IMR-90 (cell line): Measurements from ENCODE around the gene NLGN4X. TPM values are rescaled to one million over a fixed set of nuclear protein-coding genes. Genes with fewer than 3 reads are reported as not detected.

Source experiments
- ATAC-seq: fragments of 200-7000 bp; cut with Tn5 transposase; 2 replicates; pipeline ENCODE4 v1.9.1; 2020; ENCODE audit warnings: low read depth, mild to moderate bottlenecking, moderate library complexity
- BruUV-seq: library from RNA; stranded (reverse); fragments of 400-500 nt; replicated peaks from 2 replicates; lab custom pipeline; 2021; lab: Mats Ljungman, UMichigan
- CTCF ChIA-PET: fragments of 300-600 bp; formaldehyde crosslinking; extraction: SDS; loops from one replicate; lab custom pipeline; 2021; ENCODE audit warnings: antibody characterized with exemption; lab: Yijun Ruan, JAX
- POLR2A ChIA-PET: fragments of 300-600 bp; sonication (Branson Sonifier 250); formaldehyde crosslinking; loops from one replicate; lab custom pipeline; 2022; ENCODE audit warnings: antibody characterized with exemption; ENCODE audit not compliant: unreplicated experiment; lab: Charles Lee
- DNase-seq: peaks from one replicate; pipeline ENCODE4 v3.0.0; 2013
- H2AFZ ChIP-seq: replicated peaks from 2 replicates; pipeline ENCODE3; 2013; ENCODE audit warnings: low read length, mild to moderate bottlenecking; ENCODE audit not compliant: poor library complexity
- H2AK5ac ChIP-seq: 2 replicates; pipeline ENCODE4 v1.6.1; 2013; ENCODE audit warnings: low read depth, low read length, inconsistent platforms
- H2AK9ac ChIP-seq: replicated peaks from 2 replicates; pipeline ENCODE3; 2013; ENCODE audit warnings: mild to moderate bottlenecking, low read depth, low read length, moderate library complexity; ENCODE audit not compliant: poor library complexity
- H2BK120ac ChIP-seq: 2 replicates; pipeline ENCODE4 v1.6.1; 2013; ENCODE audit warnings: low read depth, low read length, inconsistent platforms
- H2BK15ac ChIP-seq: 3 replicates; pipeline ENCODE4 v1.6.1; 2013; ENCODE audit warnings: low read depth, low read length, inconsistent platforms
- H2BK20ac ChIP-seq: 2 replicates; pipeline ENCODE4 v1.6.1; 2013; ENCODE audit warnings: low read depth, mild to moderate bottlenecking, inconsistent platforms, low read length, moderate library complexity
- H2BK5ac ChIP-seq: 2 replicates; pipeline ENCODE4 v1.6.1; 2013; ENCODE audit warnings: mild to moderate bottlenecking, low read depth, low read length, inconsistent platforms; ENCODE audit not compliant: poor library complexity, severe bottlenecking
- H3K14ac ChIP-seq: replicated peaks from 2 replicates; pipeline ENCODE4 v1.6.1; 2013; ENCODE audit warnings: low read depth, low read length, inconsistent platforms
- H3K18ac ChIP-seq: 2 replicates; pipeline ENCODE4 v1.6.1; 2013; ENCODE audit warnings: low read depth, low read length, control low read depth
- H3K23ac ChIP-seq: 2 replicates; pipeline ENCODE4 v1.6.1; 2013; ENCODE audit warnings: low read depth, low read length, inconsistent platforms
- H3K27ac ChIP-seq: 2 replicates; pipeline ENCODE4 v1.5.1; 2013; ENCODE audit warnings: mild to moderate bottlenecking, control low read depth, low read length; ENCODE audit not compliant: insufficient read depth
- H3K27me3 ChIP-seq: 2 replicates; pipeline ENCODE4 v1.6.1; 2013; ENCODE audit warnings: low read length; ENCODE audit not compliant: control insufficient read depth, insufficient read depth
- H3K36me3 ChIP-seq: 2 replicates; pipeline ENCODE4 v1.6.1; 2013; ENCODE audit warnings: low read length, mixed read lengths; ENCODE audit not compliant: control insufficient read depth, insufficient read depth
- H3K4ac ChIP-seq: 2 replicates; pipeline ENCODE4 v1.6.1; 2013; ENCODE audit warnings: low read depth, low read length, inconsistent platforms
- H3K4me1 ChIP-seq: 2 replicates; pipeline ENCODE4 v1.6.1; 2013; ENCODE audit warnings: low read length, mixed read lengths; ENCODE audit not compliant: control insufficient read depth, insufficient read depth
- H3K4me2 ChIP-seq: 2 replicates; pipeline ENCODE4 v1.6.1; 2013; ENCODE audit warnings: low read depth, mild to moderate bottlenecking, control low read depth, low read length, moderate library complexity
- H3K4me3 ChIP-seq: 2 replicates; pipeline ENCODE4 v1.5.1; 2013; ENCODE audit warnings: low read depth, mild to moderate bottlenecking, control low read depth, low read length, moderate library complexity; ENCODE audit not compliant: insufficient read depth
- H3K56ac ChIP-seq: 2 replicates; pipeline ENCODE4 v1.6.1; 2013; ENCODE audit warnings: low read length, inconsistent platforms; ENCODE audit not compliant: insufficient read depth; ENCODE audit errors: extremely low read depth
- H3K79me1 ChIP-seq, 2 experiments: 2 replicates each; pipeline ENCODE4 v1.6.1; 2013; ENCODE audit warnings: low read length in 2 of 2, inconsistent platforms in 1 of 2, low read depth in 1 of 2
- H3K9ac ChIP-seq: 2 replicates; pipeline ENCODE4 v1.6.1; 2013; ENCODE audit warnings: low read depth, low read length, control low read depth
- H3K9me1 ChIP-seq: 2 replicates; pipeline ENCODE4 v1.6.1; 2013; ENCODE audit warnings: low read length, inconsistent platforms; ENCODE audit not compliant: insufficient read depth
- H3K9me3 ChIP-seq: 2 replicates; pipeline ENCODE4 v1.6.1; 2013; ENCODE audit warnings: low read length; ENCODE audit not compliant: control insufficient read depth, insufficient read depth
- H4K20me1 ChIP-seq: 2 replicates; pipeline ENCODE4 v1.6.1; 2013; ENCODE audit warnings: low read length, inconsistent platforms; ENCODE audit not compliant: insufficient read depth
- H4K5ac ChIP-seq: 2 replicates; pipeline ENCODE4 v1.6.1; 2013; ENCODE audit warnings: mild to moderate bottlenecking, low read depth, low read length, control low read depth
- H4K8ac ChIP-seq, 2 experiments: 2 replicates each; pipeline ENCODE4 v1.6.1; 2013; ENCODE audit warnings: low read depth in 2 of 2, low read length in 2 of 2, control low read depth in 1 of 2, inconsistent platforms in 1 of 2
- H4K91ac ChIP-seq: 2 replicates; pipeline ENCODE4 v1.6.1; 2013; ENCODE audit warnings: low read depth, low read length, inconsistent platforms; ENCODE audit not compliant: insufficient read depth
- BHLHE40 ChIP-seq: fragments of 150-350 bp; IDR thresholded peaks from 2 replicates; pipeline ENCODE4 v1.6.1; 2016; ENCODE audit warnings: mild to moderate bottlenecking, low read depth, low read length
- CEBPB ChIP-seq: IDR thresholded peaks from 2 replicates; pipeline ENCODE4 v1.6.1; 2012; ENCODE audit warnings: low read depth, low read length, improper control_type of control experiment
- CHD1 ChIP-seq: IDR thresholded peaks from 2 replicates; pipeline ENCODE4 v1.6.1; 2012; ENCODE audit warnings: low read depth, low read length, improper control_type of control experiment
- FOS ChIP-seq: fragments of 150-350 bp; IDR thresholded peaks from 2 replicates; pipeline ENCODE4 v1.6.1; 2016; ENCODE audit warnings: low read depth, low read length
- MAFK ChIP-seq: IDR thresholded peaks from 2 replicates; pipeline ENCODE4 v1.6.1; 2012; ENCODE audit warnings: low read depth, low read length, improper control_type of control experiment
- MAZ ChIP-seq: IDR thresholded peaks from 2 replicates; pipeline ENCODE4 v1.6.1; 2012; ENCODE audit warnings: low read depth, mild to moderate bottlenecking, low read length, improper control_type of control experiment, moderate library complexity, borderline replicate concordance
- POLR2A ChIP-seq: IDR thresholded peaks from 2 replicates; pipeline ENCODE4 v1.6.1; 2012; ENCODE audit warnings: mild to moderate bottlenecking, low read depth, low read length
- RCOR1 ChIP-seq: IDR thresholded peaks from 2 replicates; pipeline ENCODE4 v1.6.1; 2012; ENCODE audit warnings: mild to moderate bottlenecking, low read length, improper control_type of control experiment; ENCODE audit not compliant: insufficient replicate concordance
- RFX5 ChIP-seq: IDR thresholded peaks from 2 replicates; pipeline ENCODE4 v1.8.0; 2012; ENCODE audit warnings: low read depth, mild to moderate bottlenecking, low read length, moderate library complexity
- SMC3 ChIP-seq: fragments of 150-350 bp; IDR thresholded peaks from 2 replicates; pipeline ENCODE4 v1.6.1; 2016; ENCODE audit warnings: low read depth, mild to moderate bottlenecking, antibody characterized with exemption, low read length, moderate library complexity
- WGBS, 2 experiments: methylation state at CpG; one replicate each; pipeline versions ENCODE4 v1.1.5 to v1.1.7; 2013; ENCODE audit warnings: missing lambda C conversion rate in 2 of 2; ENCODE audit not compliant: insufficient read length in 1 of 2; ENCODE audit errors: extremely low coverage in 2 of 2; 5-methylcytosine and 5-hydroxymethylcytosine counted together
- dilution Hi-C: fragments of 300-500 bp; cut with HindIII; formaldehyde crosslinking; loops from one replicate; pipeline ENCODE4 v1.14.3; 2018; ENCODE audit warnings: low sequenced_read_pairs; ENCODE audit not compliant: unreplicated experiment
- in situ Hi-C: fragments of 300-500 bp; cut with MboI; formaldehyde crosslinking; loops from 3 replicates; pipeline ENCODE4 v1.14.3; 2019; ENCODE audit warnings: low sequenced_read_pairs, inconsistent platforms, mixed read lengths
- intact Hi-C: fragments of 100-400 bp; cut with micrococcal nuclease; formaldehyde crosslinking; loops from 2 replicates; pipeline ENCODE4 v1.10.0; 2022
- polyA plus RNA-seq, 3 experiments: library from polyadenylated mRNA; depleted of rRNA; stranded (reverse); fragments of >200 nt; gene quantifications; 2 replicates each; pipeline ENCODE4 v1.2.3, GENCODE V29; 2012; ENCODE audit warnings: low replicate concordance in 1 of 3
- total RNA-seq: library from RNA; depleted of rRNA; stranded (reverse); fragments of >200 nt; gene quantifications from 2 replicates; pipeline ENCODE4 v1.2.3, GENCODE V29; 2012
- TF ChIP-seq, protein P1 (sequence below): conservative IDR thresholded peaks from 2 replicates; pipeline ENCODE4 v1.5.1; 2012; ENCODE audit warnings: mild to moderate bottlenecking, low read depth, low read length, improper control_type of control experiment
- TF ChIP-seq, protein P2 (sequence below): fragments of 150-350 bp; IDR thresholded peaks from 2 replicates; pipeline ENCODE4 v1.6.1; 2017; ENCODE audit warnings: mild to moderate bottlenecking, antibody characterized with exemption, low read length, low read depth
- TF ChIP-seq, protein P3 (sequence below): fragments of 150-350 bp; IDR thresholded peaks from 2 replicates; pipeline ENCODE4 v1.6.1; 2016; ENCODE audit warnings: low read depth, mild to moderate bottlenecking, low read length, moderate library complexity, borderline replicate concordance

NLGN4X gene
- total and polyA plus RNA-seq, 2 of the 4 experiments (the other 2 are of a cell fraction), result not detected

DNA sequence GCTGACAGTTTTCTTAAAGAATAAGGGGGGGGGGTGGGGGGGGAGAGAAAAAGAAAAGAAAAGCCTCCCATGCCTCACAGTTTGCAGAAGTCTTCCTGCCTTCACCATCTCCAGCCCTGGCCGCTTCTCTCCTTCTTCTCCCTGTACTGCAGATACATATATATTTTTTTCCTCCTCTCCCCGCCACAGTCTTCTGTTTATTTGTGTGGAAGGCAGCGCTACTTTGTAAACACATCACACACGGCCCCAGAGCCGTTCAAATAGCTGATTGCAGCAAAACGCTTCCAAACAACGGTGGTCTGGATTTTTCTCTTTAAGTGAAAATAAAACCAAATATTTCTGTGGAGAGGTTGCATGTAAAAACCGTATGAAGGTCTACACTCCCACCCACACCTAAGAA, 732 bp downstream of the NLGN4X start:
- Histone ChIP-seq H4K5ac (no peak overlapping the region), H3K36me3 (no peaks in the 10 kb centered on the region), H3K4ac (no peak overlapping the region), H2AFZ (no peak overlapping the region), H3K23ac (no peak overlapping the region), H3K56ac (no peak overlapping the region), H3K27ac (no peak overlapping the region), H2BK5ac (no peak overlapping the region), H2AK5ac (no peak overlapping the region), H2BK20ac (no peak overlapping the region), H3K9me1 (no peaks in the 10 kb centered on the region), H3K9ac (no peak overlapping the region), H3K79me1 (no peaks in the 10 kb centered on the region), H2AK9ac (no peak overlapping the region), H3K27me3 (no peaks in the 10 kb centered on the region), H2BK120ac (no peak overlapping the region), H3K4me1 (no peaks in the 10 kb centered on the region), H4K91ac (no peak overlapping the region), H4K20me1 (no peaks in the 10 kb centered on the region), H3K18ac (no peak overlapping the region), H3K4me3 (no peak overlapping the region), H3K14ac (no peak overlapping the region), H4K8ac (no peak overlapping the region), H2BK15ac (no peak overlapping the region), H3K4me2 (no peak overlapping the region), H3K9me3 (peaks cover 5% of the 10 kb centered on the region; the same call in 1 of the 2 replicates)
- DNase-seq (no peak), ATAC-seq (no peak)
- ChIA-PET CTCF (no interaction called here), POLR2A (no interaction called here)
- WGBS, 2 experiments, result no CpG with 5 or more reads among the region's 8 CpGs
- TF ChIP-seq MAFK, result no peak
- no peak for TF ChIP-seq MAZ
- TF ChIP-seq SMC3, result no peak
- no peak for TF ChIP-seq RCOR1
- TF ChIP-seq, protein P1, sequence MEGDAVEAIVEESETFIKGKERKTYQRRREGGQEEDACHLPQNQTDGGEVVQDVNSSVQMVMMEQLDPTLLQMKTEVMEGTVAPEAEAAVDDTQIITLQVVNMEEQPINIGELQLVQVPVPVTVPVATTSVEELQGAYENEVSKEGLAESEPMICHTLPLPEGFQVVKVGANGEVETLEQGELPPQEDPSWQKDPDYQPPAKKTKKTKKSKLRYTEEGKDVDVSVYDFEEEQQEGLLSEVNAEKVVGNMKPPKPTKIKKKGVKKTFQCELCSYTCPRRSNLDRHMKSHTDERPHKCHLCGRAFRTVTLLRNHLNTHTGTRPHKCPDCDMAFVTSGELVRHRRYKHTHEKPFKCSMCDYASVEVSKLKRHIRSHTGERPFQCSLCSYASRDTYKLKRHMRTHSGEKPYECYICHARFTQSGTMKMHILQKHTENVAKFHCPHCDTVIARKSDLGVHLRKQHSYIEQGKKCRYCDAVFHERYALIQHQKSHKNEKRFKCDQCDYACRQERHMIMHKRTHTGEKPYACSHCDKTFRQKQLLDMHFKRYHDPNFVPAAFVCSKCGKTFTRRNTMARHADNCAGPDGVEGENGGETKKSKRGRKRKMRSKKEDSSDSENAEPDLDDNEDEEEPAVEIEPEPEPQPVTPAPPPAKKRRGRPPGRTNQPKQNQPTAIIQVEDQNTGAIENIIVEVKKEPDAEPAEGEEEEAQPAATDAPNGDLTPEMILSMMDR, result no peak
- TF ChIP-seq CHD1, result no peak
- TF ChIP-seq, protein P2, sequence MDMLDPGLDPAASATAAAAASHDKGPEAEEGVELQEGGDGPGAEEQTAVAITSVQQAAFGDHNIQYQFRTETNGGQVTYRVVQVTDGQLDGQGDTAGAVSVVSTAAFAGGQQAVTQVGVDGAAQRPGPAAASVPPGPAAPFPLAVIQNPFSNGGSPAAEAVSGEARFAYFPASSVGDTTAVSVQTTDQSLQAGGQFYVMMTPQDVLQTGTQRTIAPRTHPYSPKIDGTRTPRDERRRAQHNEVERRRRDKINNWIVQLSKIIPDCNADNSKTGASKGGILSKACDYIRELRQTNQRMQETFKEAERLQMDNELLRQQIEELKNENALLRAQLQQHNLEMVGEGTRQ, result no peak
- no peak for TF ChIP-seq BHLHE40
- TF ChIP-seq POLR2A, result no peak
- TF ChIP-seq RFX5, result no peak
- no peak for TF ChIP-seq CEBPB
- TF ChIP-seq, protein P3, sequence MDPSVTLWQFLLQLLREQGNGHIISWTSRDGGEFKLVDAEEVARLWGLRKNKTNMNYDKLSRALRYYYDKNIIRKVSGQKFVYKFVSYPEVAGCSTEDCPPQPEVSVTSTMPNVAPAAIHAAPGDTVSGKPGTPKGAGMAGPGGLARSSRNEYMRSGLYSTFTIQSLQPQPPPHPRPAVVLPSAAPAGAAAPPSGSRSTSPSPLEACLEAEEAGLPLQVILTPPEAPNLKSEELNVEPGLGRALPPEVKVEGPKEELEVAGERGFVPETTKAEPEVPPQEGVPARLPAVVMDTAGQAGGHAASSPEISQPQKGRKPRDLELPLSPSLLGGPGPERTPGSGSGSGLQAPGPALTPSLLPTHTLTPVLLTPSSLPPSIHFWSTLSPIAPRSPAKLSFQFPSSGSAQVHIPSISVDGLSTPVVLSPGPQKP, result no peak
- no peak for TF ChIP-seq FOS
- BruUV-seq, result no TSS peak
- in situ Hi-C loops (no loop called here), dilution Hi-C loops (no loop called here), intact Hi-C loops (no loop called here)
